Prostate gland (tissue), 2 donors: Measurements from ENCODE around the gene COX6B1. TPM values are rescaled to one million over a fixed set of nuclear protein-coding genes. Genes with fewer than 3 reads are reported as not detected.

ENCODE experiments used
- DNase-seq: peaks from one replicate; pipeline ENCODE4 v3.0.0-alpha.2; 2019; ENCODE audit warnings: low spot score
- H3K27ac ChIP-seq, 2 donors: fragments of 200-600 bp; sonication (generic); 2 replicates each; pipeline ENCODE4 v1.5.1; 2017 to 2019
- H3K27me3 ChIP-seq: fragments of 200-600 bp; sonication (generic); replicated peaks from 2 replicates; pipeline ENCODE4 v1.5.1; 2019; ENCODE audit not compliant: insufficient read depth
- H3K36me3 ChIP-seq, 2 donors: fragments of 200-600 bp; sonication (generic); 1 replicate in 1 of 2; 2 replicates in 1 of 2; pipeline versions ENCODE4 v1.5.1 to v1.8.1; 2017 to 2019
- H3K4me1 ChIP-seq: fragments of 200-600 bp; sonication (generic); replicated peaks from 2 replicates; pipeline ENCODE4 v1.5.1; 2019
- H3K4me3 ChIP-seq, 2 donors: fragments of 200-600 bp; sonication (generic); 2 replicates each; pipeline ENCODE4 v1.5.1; 2017 to 2019
- H3K9me3 ChIP-seq: fragments of 200-600 bp; sonication (generic); 2 replicates; pipeline ENCODE4 v1.5.1; 2017
- POLR2A ChIP-seq: fragments of 450-650 bp; IDR thresholded peaks from one replicate; pipeline ENCODE4 v1.6.1; 2016; ENCODE audit warnings: antibody characterized with exemption, mild to moderate bottlenecking
- POLR2AphosphoS5 ChIP-seq: sonication (generic); formaldehyde crosslinking; IDR thresholded peaks from one replicate; pipeline ENCODE4 v1.6.1; 2017; ENCODE audit warnings: antibody characterized with exemption
- WGBS: methylation state at CpG from one replicate; pipeline ENCODE4 v1.1.5; 2018; 5-methylcytosine and 5-hydroxymethylcytosine counted together
- intact Hi-C: fragments of 100-400 bp; cut with DNase I; formaldehyde crosslinking; loops from one replicate; pipeline ENCODE4 v1.14.2; 2022
- total RNA-seq, 2 donors: library from RNA; depleted of rRNA; stranded (reverse); fragments of >200 nt; gene quantifications; one replicate each; pipeline ENCODE4 v1.1.0, GENCODE V29; 2016
- TF ChIP-seq, protein P1 (sequence below), 4 experiments: fragments of 200-600 bp in 2 of 4; fragments of 450-650 bp in 2 of 4; sonication (generic) in 2 of 4; IDR thresholded peaks; 1 replicate in 3 of 4; 2 replicates in 1 of 4; pipeline ENCODE4 v1.5.1; 2016 to 2019; ENCODE audit warnings: antibody characterized with exemption in 4 of 4, mild to moderate bottlenecking in 2 of 4, moderate library complexity in 2 of 4

COX6B1 gene
- total RNA-seq, 2 donors from 2014 or later: 334 to 665 TPM

DNA sequence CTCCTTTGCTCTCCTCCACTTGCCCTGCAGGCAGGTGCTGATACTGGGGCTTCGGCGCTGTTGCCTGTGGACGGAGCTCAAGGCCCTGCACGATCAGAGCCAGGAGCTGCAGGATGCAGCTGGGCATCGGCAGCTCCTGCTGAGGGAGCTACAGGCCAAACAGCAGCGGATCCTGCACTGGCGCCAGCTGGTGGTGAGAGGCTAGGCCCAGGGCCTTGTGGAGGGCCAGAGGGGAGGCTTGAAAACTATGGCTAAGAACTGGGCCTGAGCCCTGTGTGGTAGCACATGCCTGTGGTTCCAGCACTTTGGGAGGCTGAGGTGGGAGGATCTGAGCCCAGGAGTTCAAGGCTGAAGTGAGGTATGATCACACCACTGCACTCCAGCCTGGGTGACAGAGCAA is 29.3 kb upstream of the COX6B1 start:
- Histone ChIP-seq H3K27me3 (no peaks in the 10 kb centered on the region), H3K4me3 (no peak overlapping the region), H3K27ac (no peak overlapping the region), H3K4me1 (no peaks in the 10 kb centered on the region), H3K36me3 (no peaks in the 10 kb centered on the region), H3K9me3 (no peaks in the 10 kb centered on the region)
- no peak for DNase-seq
- intact Hi-C loops: no loop called here
- TF ChIP-seq POLR2A: no peak
- TF ChIP-seq, protein P1, sequence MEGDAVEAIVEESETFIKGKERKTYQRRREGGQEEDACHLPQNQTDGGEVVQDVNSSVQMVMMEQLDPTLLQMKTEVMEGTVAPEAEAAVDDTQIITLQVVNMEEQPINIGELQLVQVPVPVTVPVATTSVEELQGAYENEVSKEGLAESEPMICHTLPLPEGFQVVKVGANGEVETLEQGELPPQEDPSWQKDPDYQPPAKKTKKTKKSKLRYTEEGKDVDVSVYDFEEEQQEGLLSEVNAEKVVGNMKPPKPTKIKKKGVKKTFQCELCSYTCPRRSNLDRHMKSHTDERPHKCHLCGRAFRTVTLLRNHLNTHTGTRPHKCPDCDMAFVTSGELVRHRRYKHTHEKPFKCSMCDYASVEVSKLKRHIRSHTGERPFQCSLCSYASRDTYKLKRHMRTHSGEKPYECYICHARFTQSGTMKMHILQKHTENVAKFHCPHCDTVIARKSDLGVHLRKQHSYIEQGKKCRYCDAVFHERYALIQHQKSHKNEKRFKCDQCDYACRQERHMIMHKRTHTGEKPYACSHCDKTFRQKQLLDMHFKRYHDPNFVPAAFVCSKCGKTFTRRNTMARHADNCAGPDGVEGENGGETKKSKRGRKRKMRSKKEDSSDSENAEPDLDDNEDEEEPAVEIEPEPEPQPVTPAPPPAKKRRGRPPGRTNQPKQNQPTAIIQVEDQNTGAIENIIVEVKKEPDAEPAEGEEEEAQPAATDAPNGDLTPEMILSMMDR (IDR thresholded peaks at IDR 0.05): no peak
- no peak for TF ChIP-seq POLR2AphosphoS5
- WGBS: 77% methylated on average over 7 of the region's 7 CpGs

DNA sequence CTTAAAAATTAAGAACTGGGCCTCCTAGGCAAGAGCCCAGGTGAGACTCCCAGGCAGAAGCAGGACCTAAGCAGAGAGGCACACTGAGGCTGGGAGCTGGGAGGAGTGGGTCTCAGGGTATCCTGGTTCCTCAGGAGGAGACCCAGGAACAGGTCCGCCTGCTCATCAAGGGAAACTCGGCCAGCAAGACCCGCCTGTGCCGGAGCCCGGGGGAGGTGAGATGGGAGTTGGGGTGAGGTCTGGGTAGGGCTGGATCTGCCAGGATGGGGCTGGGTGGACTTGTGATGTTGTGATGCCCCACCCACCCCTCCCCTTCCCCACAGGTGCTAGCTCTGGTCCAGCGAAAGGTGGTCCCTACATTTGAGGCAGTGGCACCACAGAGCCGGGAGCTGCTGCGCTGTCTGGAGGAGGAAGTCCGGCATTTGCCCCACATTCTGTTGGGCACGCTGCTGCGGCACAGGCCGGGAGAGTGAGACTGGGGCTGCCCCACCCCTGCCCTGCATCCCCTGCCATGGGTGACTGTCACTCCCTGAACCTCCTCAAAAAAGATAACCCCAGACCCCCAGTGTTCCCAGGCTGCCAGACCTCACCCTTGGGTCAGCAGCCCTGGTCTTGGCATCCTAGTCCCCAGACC is 28.7 kb upstream of the COX6B1 start:
- Histone ChIP-seq H3K9me3 (no peaks in the 10 kb centered on the region), H3K4me1 (no peaks in the 10 kb centered on the region), H3K27ac (no peak overlapping the region), H3K27me3 (no peaks in the 10 kb centered on the region), H3K4me3 (no peak overlapping the region), H3K36me3 (no peaks in the 10 kb centered on the region)
- no peak for DNase-seq
- TF ChIP-seq POLR2A: no peak
- TF ChIP-seq POLR2AphosphoS5: no peak
- TF ChIP-seq, protein P1 (IDR thresholded peaks at IDR 0.05): no peak
- intact Hi-C loops: no loop called here
- WGBS: 92% methylated on average over 12 of the region's 12 CpGs

DNA sequence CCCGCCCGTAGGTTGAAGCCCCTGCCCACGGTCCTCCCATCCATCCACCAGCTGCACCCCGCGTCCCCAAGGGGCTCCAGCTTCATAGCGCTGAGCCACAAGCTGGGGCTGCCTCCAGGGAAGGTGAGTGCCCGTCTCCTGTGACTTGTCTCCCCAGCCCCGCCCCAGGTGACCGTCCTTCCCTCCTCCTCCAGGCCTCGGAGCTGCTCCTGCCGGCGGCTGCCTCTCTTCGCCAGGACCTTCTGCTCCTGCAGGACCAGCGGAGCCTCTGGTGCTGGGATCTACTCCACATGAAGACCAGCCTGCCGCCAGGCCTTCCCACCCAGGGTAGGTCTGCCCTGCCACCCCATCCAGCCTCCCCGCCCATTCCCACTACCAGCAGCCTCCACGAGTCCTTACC is 28.1 kb upstream of the COX6B1 start:
- no peak overlapping the region for H3K27ac ChIP-seq
- no peaks in the 10 kb centered on the region for H3K4me1 ChIP-seq
- intact Hi-C loops: no loop called here
- 95% methylated on average over 17 of the region's 17 CpGs for WGBS
- DNase-seq: no peak
- TF ChIP-seq, protein P1 (IDR thresholded peaks at IDR 0.05): no peak
- TF ChIP-seq POLR2AphosphoS5: no peak
- no peak for TF ChIP-seq POLR2A
- H3K27me3 ChIP-seq: no peaks in the 10 kb centered on the region
- no peaks in the 10 kb centered on the region for H3K36me3 ChIP-seq
- no peaks in the 10 kb centered on the region for H3K9me3 ChIP-seq
- H3K4me3 ChIP-seq: no peak overlapping the region

DNA sequence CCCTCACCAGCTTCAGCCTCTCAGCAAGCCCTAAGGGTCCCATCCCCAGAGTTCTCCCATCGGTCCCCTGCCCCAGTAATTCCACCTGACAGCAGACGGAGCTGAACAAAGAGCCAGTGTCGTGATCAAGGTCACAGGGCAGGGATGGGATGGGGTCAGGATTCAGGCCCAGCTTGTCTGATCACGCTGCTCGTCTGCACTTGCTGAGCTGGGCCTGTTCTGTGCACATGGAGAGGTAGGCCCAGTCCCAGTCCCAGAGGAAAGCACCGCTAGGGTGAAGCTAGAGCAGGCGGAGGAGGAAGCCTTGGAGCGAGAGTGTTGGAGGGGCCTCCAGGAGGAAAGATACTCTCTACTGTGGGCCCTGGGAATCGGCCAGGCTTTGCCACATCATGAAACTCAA is 26.4 kb upstream of the COX6B1 start:
- intact Hi-C loops: no loop called here
- no peak overlapping the region for H3K27ac ChIP-seq
- no peaks in the 10 kb centered on the region for H3K27me3 ChIP-seq
- no peaks in the 10 kb centered on the region for H3K4me1 ChIP-seq
- TF ChIP-seq POLR2AphosphoS5: no peak
- no peak for TF ChIP-seq POLR2A
- TF ChIP-seq, protein P1 (IDR thresholded peaks at IDR 0.05): no peak
- no peaks in the 10 kb centered on the region for H3K9me3 ChIP-seq
- H3K4me3 ChIP-seq: no peak overlapping the region
- DNase-seq: no peak
- WGBS: 94% methylated on average over 9 of the region's 9 CpGs
- no peaks in the 10 kb centered on the region for H3K36me3 ChIP-seq

DNA sequence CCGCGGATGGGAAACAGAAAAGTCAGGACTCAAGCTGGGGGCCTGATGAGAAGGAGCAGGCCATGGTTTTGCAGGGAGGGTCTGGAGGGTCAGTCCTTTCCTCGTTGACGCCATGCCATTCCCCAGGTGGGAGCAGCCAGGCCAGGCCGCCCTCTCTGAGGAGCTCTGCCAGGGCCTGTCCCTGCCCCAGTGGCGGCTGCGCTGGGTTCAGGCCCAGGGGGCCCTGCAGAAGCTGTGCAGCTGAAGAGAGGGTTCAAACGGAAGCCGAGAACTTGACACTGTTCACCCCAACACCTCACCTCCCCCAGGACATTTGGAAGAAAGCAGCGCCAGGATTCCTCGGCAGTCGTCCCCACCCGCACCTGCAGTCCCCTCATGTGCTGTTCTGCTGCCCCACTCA is 25.4 kb upstream of the COX6B1 start:
- H3K4me3 ChIP-seq: no peak overlapping the region
- DNase-seq: no peak
- intact Hi-C loops: no loop called here
- no peaks in the 10 kb centered on the region for H3K9me3 ChIP-seq
- no peaks in the 10 kb centered on the region for H3K27me3 ChIP-seq
- H3K4me1 ChIP-seq: no peaks in the 10 kb centered on the region
- TF ChIP-seq POLR2A: no peak
- TF ChIP-seq POLR2AphosphoS5: no peak
- TF ChIP-seq, protein P1 (IDR thresholded peaks at IDR 0.05): no peak
- WGBS: 92% methylated on average over 13 of the region's 13 CpGs
- H3K36me3 ChIP-seq: no peaks in the 10 kb centered on the region
- no peak overlapping the region for H3K27ac ChIP-seq
